Effector memory CD4-positive, alpha-beta T cell (primary cell): Measurements from ENCODE around the gene HTT.

Experiments used
- DNase-seq, 3 donors: peaks; one replicate each; pipeline ENCODE4 v3.0.0-alpha.2; 2020
- H3K27ac ChIP-seq: 2 replicates; pipeline ENCODE4 v1.7.0; 2013; ENCODE audit warnings: mild to moderate bottlenecking, low read length, moderate library complexity; ENCODE audit not compliant: insufficient read depth, poor library complexity, severe bottlenecking
- H3K27me3 ChIP-seq: replicated peaks from 2 replicates; pipeline ENCODE4 v1.7.0; 2013; ENCODE audit warnings: mild to moderate bottlenecking, low read length; ENCODE audit not compliant: insufficient read depth, control insufficient read depth, poor library complexity, severe bottlenecking
- H3K36me3 ChIP-seq: 2 replicates; pipeline ENCODE4 v1.7.0; 2013; ENCODE audit warnings: mild to moderate bottlenecking, low read length, moderate library complexity; ENCODE audit not compliant: control insufficient read depth, insufficient read depth
- H3K4me1 ChIP-seq: 2 replicates; pipeline ENCODE4 v1.7.0; 2013; ENCODE audit warnings: low read length, mild to moderate bottlenecking; ENCODE audit not compliant: control insufficient read depth, insufficient read depth, poor library complexity, severe bottlenecking
- H3K4me3 ChIP-seq: 2 replicates; pipeline ENCODE4 v1.7.0; 2013; ENCODE audit warnings: low read length, low read depth, mild to moderate bottlenecking; ENCODE audit not compliant: insufficient read depth, poor library complexity, severe bottlenecking
- H3K9me3 ChIP-seq: 2 replicates; pipeline ENCODE4 v1.7.0; 2013; ENCODE audit warnings: mild to moderate bottlenecking, low read length, moderate library complexity; ENCODE audit not compliant: control insufficient read depth

The HTT gene

DNA sequence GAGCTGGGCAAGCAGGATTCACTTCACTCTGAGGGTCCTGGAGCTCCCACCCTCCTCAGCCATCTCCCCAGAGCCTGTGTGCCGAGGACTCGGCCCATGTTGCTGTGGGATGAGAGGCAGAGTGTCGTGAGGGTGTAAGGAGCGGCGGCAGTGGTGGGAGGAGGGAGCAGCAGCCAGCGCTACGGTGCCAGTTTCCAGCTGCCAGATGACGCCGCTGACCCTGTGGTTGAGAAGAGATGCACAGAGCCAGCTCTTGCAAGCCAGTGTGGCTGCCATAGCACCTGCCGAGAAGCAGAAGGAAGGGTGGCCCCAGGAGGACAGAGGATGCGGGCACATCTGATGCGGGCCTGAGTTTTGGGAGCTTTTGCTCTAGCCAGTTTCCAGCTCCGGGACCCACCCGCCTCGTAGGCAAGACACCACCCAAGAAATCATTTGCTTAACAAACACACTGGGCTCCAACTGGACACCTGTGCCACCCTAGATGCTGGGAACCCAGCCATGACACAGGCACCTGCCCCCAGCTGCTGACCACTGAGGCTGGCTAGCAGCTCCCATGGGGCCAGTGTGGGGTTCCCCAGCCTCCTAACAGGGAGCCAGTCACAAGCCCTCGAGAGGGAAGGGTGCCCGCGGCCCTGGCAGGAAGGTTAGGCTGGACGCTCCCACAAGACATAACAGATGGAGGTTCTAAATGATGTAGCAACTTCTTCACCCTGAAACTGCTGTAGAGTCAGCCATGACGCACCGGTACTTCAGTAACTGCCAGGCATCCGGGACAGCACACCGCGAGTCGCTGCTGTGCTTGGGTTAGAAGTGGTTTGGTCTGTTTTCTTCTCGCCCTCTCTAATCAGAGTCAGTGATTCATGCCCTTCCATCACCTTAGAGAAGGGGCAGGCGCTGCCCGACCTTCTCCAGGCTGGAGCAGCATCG is 183.3 kb downstream of the HTT start:
- H3K27me3 ChIP-seq: no peaks in the 10 kb centered on the region
- no peak overlapping the region for H3K27ac ChIP-seq
- H3K4me1 ChIP-seq: no peaks in the 10 kb centered on the region
- H3K36me3 ChIP-seq: peaks cover 3% of the 10 kb centered on the region
- H3K4me3 ChIP-seq: no peak overlapping the region
- no peak for DNase-seq
- no peaks in the 10 kb centered on the region for H3K9me3 ChIP-seq

DNA sequence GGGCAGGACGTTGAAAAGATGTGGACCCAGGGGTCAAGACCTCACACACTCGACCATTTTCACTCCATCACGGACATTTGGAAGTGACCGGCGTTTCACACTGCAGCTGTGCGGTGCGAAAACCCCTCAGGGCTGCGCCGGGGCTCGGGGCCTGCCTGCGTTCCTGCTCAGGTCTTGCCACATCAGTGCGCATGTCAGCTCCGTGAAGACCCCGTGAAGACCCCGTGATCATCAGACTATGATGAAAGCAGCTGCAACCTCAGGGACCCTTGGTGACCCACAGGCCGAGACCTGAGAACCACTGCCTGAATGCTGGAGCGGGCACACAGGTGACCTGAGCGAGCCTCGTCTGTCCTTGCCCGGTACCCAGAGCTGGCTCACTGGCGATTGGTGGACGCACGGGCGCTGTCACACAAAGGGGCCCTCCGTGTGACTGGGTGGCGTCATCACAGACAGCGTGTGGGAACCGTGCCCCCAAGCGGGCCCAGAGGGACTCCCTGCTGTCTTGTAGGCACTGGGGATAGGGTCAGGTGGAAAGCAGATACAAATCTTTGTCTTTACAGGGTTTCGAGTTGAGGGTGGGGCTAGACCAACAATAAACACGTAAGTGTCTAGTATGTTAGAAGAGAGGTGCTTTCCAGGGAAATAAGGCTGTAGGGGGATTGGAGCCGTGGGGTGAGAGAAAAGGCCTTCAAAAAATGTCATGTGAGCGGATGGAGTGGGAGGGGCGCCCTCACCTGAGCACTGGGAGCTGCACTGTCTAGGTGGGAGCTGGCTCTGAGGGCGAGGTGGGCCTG is 187.1 kb downstream of the HTT start:
- Histone ChIP-seq H3K9me3 (no peaks in the 10 kb centered on the region), H3K4me3 (no peak overlapping the region), H3K4me1 (no peaks in the 10 kb centered on the region), H3K27ac (no peak overlapping the region), H3K27me3 (no peaks in the 10 kb centered on the region), H3K36me3 (no peaks in the 10 kb centered on the region)
- DNase-seq: no peak

DNA sequence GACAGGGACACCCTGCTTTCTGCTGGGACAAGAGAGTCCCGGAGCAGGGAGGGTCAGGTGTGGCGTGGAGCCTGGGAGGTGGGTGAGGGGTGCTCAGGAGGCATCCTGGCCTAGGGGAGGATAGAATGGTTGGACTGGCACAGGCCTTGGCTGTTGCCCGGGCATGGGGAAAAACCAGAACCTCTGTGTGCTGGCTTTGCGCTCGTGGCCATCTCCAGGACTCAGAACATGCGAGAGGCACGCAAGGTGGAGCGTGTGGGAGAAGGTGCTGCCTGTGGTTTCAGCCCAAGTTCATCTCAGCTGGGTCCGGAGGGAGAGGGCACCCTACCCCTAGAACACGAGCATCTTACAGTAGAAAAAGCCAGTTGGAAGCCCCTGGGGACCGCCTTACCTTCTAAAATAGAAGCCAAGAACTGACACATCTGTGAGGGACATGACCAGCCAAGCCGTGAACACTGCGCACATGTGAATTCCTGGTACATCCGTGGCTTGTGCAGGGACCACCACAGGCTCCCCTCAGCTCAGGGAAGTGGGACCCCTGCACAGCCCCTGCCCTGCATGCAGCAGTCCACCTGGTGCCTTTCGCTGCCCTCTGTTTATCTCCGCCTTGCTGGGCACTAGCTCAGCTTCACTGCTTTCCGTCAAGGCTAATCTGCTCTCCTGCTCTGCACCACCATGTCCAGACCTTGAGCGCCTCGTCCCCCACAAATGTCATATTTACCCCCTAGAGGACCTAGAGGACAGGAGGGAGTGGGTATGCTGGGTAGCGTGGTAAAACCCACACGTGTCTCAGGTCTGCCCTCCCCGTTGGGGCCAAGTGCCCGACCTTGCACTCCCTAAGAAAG is 187.9 kb downstream of the HTT start:
- no peaks in the 10 kb centered on the region for H3K4me1 ChIP-seq
- H3K4me3 ChIP-seq: no peak overlapping the region
- H3K27me3 ChIP-seq: no peaks in the 10 kb centered on the region
- H3K9me3 ChIP-seq: no peaks in the 10 kb centered on the region
- no peaks in the 10 kb centered on the region for H3K36me3 ChIP-seq
- no peak for DNase-seq
- no peak overlapping the region for H3K27ac ChIP-seq

DNA sequence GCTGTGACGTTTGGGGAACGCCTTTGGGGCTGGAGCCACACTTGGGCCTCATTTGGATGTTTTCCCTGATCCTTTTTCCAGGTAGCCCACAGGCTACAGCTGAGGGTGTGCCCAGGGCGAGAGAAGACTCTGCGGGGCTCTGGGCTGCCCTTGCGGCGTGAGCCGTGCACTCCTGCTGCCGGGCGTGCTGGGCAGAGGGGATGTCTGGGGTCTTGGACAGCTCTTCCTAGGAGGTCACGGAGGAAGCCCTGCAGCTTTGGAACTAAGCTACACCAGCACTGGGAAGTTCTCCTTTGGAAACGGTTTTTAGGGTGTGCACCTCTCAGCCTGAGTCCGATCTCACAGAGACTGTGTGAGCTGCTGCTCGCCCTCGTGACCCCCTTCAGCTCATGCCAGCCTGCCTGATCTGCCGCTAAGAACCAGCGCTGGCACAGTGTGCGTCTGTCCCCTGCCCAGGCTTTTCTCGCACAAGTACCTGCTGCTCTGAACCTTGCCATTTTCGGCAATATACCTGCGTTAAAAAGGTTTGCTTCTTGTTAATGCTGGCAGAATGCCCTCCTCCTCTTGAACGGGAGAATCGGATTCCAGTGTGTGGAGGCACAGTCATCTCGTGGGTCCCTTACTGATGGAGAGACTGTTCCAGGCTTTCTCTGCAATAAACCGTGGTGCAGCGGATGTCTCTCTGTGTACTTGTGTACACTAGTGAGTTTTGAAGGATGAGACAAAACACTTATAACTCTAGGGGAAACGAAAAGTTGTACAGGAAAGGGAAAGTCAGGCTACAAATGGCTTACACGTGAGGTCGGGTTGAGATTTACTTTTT is 188.8 kb downstream of the HTT start:
- Histone ChIP-seq H3K36me3 (no peaks in the 10 kb centered on the region), H3K27me3 (no peaks in the 10 kb centered on the region)
- DNase-seq: no peak

DNA sequence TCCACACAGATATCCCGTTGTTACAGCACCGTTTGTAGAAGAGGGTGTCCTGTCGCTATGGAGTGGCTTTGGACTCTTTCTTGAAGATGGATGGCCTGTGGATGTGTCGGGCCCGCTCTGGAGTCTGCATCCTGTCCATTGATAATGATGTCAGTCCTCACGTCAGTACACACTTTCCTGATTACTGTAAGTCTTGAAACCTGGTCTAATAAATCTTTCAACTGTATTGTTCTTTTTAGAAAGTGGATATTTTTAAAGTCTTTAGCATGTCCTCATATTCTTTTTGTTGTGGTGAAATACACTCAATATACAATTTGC is 189.4 kb downstream of the HTT start:
- DNase-seq: no peak
- Histone ChIP-seq H3K36me3 (no peaks in the 10 kb centered on the region), H3K27me3 (no peaks in the 10 kb centered on the region), H3K27ac (no peak overlapping the region), H3K4me1 (no peaks in the 10 kb centered on the region), H3K4me3 (no peak overlapping the region), H3K9me3 (no peaks in the 10 kb centered on the region)

More for the DNA sequence above, 188.8 kb downstream of the HTT start:
- Histone ChIP-seq H3K27ac (no peak overlapping the region), H3K9me3 (no peaks in the 10 kb centered on the region), H3K4me3 (no peak overlapping the region), H3K4me1 (no peaks in the 10 kb centered on the region)

DNA sequence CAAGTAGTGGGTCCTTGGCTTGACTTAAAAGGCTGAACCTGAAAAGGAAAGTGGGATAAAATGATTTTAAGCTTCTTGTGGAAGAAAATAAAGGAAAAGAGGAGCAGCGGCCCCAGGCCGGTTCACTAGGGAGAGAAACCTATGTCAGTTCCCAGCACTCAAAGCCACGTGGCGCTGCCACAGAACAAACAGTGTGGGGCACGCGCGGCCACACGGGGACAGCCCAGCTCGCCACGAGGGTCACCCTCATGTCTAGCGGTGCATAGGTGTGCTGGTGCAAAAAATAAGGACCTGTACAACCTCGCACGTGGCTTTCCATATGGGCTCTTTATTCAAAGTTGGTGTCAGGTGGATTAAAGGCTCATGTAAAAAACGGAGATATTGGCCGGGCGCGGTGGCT is 191.6 kb downstream of the HTT start:
- DNase-seq: no peak
- H3K9me3 ChIP-seq: no peaks in the 10 kb centered on the region
- no peaks in the 10 kb centered on the region for H3K36me3 ChIP-seq
- no peaks in the 10 kb centered on the region for H3K27me3 ChIP-seq
- no peaks in the 10 kb centered on the region for H3K4me1 ChIP-seq
- H3K27ac ChIP-seq: no peak overlapping the region
- no peak overlapping the region for H3K4me3 ChIP-seq

DNA sequence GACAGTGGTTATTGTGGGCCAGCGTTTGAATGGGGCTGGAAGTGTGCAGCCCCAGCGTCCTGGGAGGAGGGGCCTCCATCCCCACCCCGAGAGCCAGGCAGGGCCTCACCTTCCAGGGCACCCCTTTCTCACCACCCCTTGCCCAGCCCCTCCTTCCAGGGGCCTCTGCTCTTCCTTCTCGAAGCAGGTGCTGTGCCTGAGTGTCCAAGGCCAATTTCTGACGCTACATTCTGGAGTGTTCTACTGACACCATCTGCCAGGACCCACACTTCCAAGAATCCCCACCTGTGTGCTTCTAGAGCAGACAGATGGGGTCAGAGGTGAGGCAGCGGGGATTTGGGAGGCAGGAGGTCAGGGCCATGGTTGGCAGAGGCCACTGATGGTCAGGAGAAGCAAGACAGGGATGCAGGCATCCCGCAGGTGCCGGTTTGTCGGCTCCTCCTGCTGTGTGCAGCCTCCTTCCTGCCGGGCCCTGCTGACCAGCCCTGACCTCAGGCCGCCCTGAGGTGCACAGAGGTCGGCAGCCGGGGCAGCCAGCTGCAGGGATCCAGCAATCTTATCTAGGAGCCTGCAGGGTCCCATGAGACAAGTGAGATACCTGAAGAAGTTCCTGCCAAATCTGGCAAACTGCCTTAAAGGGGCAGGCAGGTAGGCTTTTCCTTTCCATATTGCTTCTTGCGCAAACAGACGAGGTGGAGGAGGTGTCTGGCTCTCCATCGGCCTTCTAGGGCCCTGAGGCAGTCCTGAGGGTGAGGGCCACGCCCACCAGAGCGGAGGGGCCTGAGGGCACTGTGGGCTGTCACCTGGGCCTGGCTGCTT is 193.3 kb downstream of the HTT start:
- Histone ChIP-seq H3K9me3 (no peaks in the 10 kb centered on the region), H3K4me3 (no peak overlapping the region), H3K4me1 (no peaks in the 10 kb centered on the region), H3K27ac (no peak overlapping the region), H3K27me3 (no peaks in the 10 kb centered on the region), H3K36me3 (no peaks in the 10 kb centered on the region)
- DNase-seq: no peak

DNA sequence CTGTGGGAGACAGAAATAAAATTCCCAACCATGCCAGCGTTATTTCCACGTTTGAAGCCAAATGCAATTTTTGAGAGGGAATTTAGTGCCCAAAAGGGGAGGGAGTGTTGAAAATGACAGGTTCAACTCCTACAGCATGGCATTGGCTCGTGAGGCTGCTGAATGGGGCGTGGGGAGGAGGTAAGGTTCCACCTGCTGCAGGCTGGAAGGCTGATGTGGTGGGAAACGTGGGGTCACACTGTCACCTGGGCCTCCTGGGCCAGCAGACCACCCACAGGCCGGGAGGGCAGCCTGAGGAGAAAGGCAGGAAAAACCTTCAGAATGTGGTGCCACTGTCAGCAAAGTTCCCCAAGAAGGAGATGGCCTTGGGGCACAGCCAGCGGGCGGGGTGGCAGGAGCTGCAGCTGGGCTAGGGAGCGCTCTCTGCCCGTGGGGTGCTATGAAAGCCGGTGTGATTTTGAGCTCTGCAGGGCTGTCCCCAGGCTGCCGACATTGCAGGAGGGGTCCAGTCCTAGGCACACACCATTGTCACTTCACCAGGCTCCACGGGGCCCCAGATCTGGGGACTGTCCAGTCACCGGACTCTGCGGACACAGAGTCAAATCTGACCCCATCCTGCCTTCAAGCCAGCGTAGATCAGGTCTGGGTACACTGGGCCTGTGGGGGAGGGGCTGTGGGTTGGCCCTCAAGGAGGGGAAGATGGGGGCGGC is 194.1 kb downstream of the HTT start:
- Histone ChIP-seq H3K4me3 (no peak overlapping the region), H3K36me3 (no peaks in the 10 kb centered on the region), H3K9me3 (no peaks in the 10 kb centered on the region), H3K4me1 (no peaks in the 10 kb centered on the region), H3K27me3 (no peaks in the 10 kb centered on the region), H3K27ac (no peak overlapping the region)
- DNase-seq: no peak
